ENCODE data around the gene ELOVL4. TPM values are rescaled to one million over a fixed set of nuclear protein-coding genes. Genes with fewer than 3 reads are reported as not detected.

The ELOVL4 gene
- polyA plus RNA-seq, 1 donor from 2014 or later, result 47.9 TPM

DNA sequence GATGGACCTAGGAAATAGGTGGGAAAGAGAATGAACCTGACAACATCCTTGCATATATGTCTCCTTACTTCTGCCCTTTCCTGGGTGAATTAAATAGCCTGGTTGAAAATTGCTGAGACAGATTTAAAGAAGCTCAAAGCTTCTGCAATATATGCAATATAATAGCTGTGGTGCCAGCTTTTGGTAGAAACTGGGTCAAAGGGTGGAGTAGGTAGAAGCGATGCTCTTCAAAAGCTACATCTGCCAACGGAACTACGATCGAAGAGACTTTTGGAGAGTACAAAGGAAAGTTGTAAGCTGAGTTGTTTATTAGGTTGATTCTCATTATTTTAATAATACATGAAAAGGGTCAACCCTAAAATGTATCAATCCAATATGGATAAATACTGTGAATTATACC is 34.3 kb upstream of the ELOVL4 start:
- TF ChIP-seq MXI1 (conservative IDR thresholded peaks at IDR 0.05; ENCODE audit: poor library complexity, severe bottlenecking) (no peak), SMC3 (conservative IDR thresholded peaks at IDR 0.05; ENCODE audit: poor library complexity) (no peak), EP300 (conservative IDR thresholded peaks at IDR 0.05; ENCODE audit: poor library complexity, severe bottlenecking) (no peak), POLR2AphosphoS5 (IDR thresholded peaks at IDR 0.05) (no peak), EZH2 (IDR thresholded peaks at IDR 0.05; ENCODE audit: borderline replicate concordance, insufficient read depth, low read length, poor library complexity, severe bottlenecking) (no peak), TAF1 (IDR thresholded peaks at IDR 0.05; ENCODE audit: low read depth) (no peak), RAD21 (conservative IDR thresholded peaks at IDR 0.05) (no peak)
- TF ChIP-seq, protein P1, sequence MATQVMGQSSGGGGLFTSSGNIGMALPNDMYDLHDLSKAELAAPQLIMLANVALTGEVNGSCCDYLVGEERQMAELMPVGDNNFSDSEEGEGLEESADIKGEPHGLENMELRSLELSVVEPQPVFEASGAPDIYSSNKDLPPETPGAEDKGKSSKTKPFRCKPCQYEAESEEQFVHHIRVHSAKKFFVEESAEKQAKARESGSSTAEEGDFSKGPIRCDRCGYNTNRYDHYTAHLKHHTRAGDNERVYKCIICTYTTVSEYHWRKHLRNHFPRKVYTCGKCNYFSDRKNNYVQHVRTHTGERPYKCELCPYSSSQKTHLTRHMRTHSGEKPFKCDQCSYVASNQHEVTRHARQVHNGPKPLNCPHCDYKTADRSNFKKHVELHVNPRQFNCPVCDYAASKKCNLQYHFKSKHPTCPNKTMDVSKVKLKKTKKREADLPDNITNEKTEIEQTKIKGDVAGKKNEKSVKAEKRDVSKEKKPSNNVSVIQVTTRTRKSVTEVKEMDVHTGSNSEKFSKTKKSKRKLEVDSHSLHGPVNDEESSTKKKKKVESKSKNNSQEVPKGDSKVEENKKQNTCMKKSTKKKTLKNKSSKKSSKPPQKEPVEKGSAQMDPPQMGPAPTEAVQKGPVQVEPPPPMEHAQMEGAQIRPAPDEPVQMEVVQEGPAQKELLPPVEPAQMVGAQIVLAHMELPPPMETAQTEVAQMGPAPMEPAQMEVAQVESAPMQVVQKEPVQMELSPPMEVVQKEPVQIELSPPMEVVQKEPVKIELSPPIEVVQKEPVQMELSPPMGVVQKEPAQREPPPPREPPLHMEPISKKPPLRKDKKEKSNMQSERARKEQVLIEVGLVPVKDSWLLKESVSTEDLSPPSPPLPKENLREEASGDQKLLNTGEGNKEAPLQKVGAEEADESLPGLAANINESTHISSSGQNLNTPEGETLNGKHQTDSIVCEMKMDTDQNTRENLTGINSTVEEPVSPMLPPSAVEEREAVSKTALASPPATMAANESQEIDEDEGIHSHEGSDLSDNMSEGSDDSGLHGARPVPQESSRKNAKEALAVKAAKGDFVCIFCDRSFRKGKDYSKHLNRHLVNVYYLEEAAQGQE (IDR thresholded peaks at IDR 0.05; ENCODE audit: borderline replicate concordance), result no peak
- TF ChIP-seq, protein P2, sequence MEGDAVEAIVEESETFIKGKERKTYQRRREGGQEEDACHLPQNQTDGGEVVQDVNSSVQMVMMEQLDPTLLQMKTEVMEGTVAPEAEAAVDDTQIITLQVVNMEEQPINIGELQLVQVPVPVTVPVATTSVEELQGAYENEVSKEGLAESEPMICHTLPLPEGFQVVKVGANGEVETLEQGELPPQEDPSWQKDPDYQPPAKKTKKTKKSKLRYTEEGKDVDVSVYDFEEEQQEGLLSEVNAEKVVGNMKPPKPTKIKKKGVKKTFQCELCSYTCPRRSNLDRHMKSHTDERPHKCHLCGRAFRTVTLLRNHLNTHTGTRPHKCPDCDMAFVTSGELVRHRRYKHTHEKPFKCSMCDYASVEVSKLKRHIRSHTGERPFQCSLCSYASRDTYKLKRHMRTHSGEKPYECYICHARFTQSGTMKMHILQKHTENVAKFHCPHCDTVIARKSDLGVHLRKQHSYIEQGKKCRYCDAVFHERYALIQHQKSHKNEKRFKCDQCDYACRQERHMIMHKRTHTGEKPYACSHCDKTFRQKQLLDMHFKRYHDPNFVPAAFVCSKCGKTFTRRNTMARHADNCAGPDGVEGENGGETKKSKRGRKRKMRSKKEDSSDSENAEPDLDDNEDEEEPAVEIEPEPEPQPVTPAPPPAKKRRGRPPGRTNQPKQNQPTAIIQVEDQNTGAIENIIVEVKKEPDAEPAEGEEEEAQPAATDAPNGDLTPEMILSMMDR (IDR thresholded peaks at IDR 0.05; ENCODE audit: poor library complexity, severe bottlenecking), result no peak
- Histone ChIP-seq H3K4me2 (ENCODE audit: low read length) (no peak overlapping the region), H3K27me3 (ENCODE audit: insufficient read depth, low read depth, low read length) (no peaks in the 10 kb centered on the region), H3K9ac (ENCODE audit: low read length) (no peak overlapping the region), H3K36me3 (ENCODE audit: insufficient read depth, low read length) (no peaks in the 10 kb centered on the region), H3K9me2 (ENCODE audit: insufficient read depth, low read length) (no peaks in the 10 kb centered on the region), H3K79me2 (replicated peaks; ENCODE audit: insufficient read depth, low read length) (no peaks in the 10 kb centered on the region), H3K27ac (ENCODE audit: low read length) (no peak overlapping the region), H3F3A (ENCODE audit: insufficient read depth, low read length, poor library complexity, severe bottlenecking) (no peaks in the 10 kb centered on the region), H3K9me3 (ENCODE audit: low read length) (no peaks in the 10 kb centered on the region), H4K20me1 (ENCODE audit: insufficient read depth) (no peaks in the 10 kb centered on the region), H2AFZ (ENCODE audit: low read depth, low read length) (no peak overlapping the region), H3K4me3 (ENCODE audit: low read length) (no peak overlapping the region)

DNA sequence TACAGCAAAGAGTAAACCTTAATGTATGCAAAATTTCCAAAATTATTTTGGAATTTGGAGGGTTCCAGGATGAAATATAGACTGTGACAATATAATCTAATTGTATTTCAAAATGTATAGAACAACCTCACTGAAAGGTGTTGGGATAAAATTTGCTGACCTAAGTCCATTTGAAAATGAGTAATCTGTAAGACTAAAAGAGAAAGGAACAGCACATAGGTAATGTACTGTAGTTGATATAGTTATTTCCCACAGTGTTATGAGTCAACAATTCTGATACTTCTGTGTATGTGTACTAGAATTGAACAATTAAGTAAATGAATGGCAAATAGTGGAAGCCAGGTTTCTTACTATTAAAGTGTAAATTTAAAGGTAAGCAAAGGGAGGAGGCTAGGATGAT is 23.8 kb upstream of the ELOVL4 start:
- Histone ChIP-seq H3K4me2 (ENCODE audit: low read length) (no peak overlapping the region), H4K20me1 (ENCODE audit: insufficient read depth) (no peaks in the 10 kb centered on the region), H3K9me3 (ENCODE audit: low read length) (peaks cover 3% of the 10 kb centered on the region), H2AFZ (ENCODE audit: low read depth, low read length) (no peak overlapping the region), H3K27ac (ENCODE audit: low read length) (no peak overlapping the region), H3K9me2 (ENCODE audit: insufficient read depth, low read length) (no peaks in the 10 kb centered on the region), H3K79me2 (replicated peaks; ENCODE audit: insufficient read depth, low read length) (no peaks in the 10 kb centered on the region), H3K27me3 (ENCODE audit: insufficient read depth, low read depth, low read length) (no peaks in the 10 kb centered on the region), H3K4me3 (ENCODE audit: low read length) (no peak overlapping the region), H3K9ac (ENCODE audit: low read length) (no peak overlapping the region), H3K36me3 (ENCODE audit: insufficient read depth, low read length) (no peaks in the 10 kb centered on the region), H3F3A (ENCODE audit: insufficient read depth, low read length, poor library complexity, severe bottlenecking) (no peaks in the 10 kb centered on the region)
- TF ChIP-seq POLR2AphosphoS5 (IDR thresholded peaks at IDR 0.05) (no peak), EZH2 (IDR thresholded peaks at IDR 0.05; ENCODE audit: borderline replicate concordance, insufficient read depth, low read length, poor library complexity, severe bottlenecking) (no peak), RAD21 (conservative IDR thresholded peaks at IDR 0.05) (no peak)
- TF ChIP-seq, protein P1 (IDR thresholded peaks at IDR 0.05; ENCODE audit: borderline replicate concordance), result no peak
